ENCODE measurements around the gene GOLT1A. TPM values are rescaled to one million over a fixed set of nuclear protein-coding genes. Genes with fewer than 3 reads are reported as not detected.

GOLT1A gene
- total RNA-seq: not detected
- polyA plus RNA-seq: 1 to 10 TPM in 1 of 3 donors, under 1 TPM in 2; 0.30 to 7.1 (median 0.37) TPM
- long read RNA-seq, donor 1: 0 reads
- long read RNA-seq, donor 2: 0 reads

GRCh38 chr1:204213668-204214662 is at the start of gene GOLT1A:
GOLT1A (minus strand) TSS chr1:204213988; CDS start chr1:204213906, 82 bp downstream.
- WGBS, 3 donors: 9 to 11% (median 10%) methylated on average over 40 to 41 of the region's 41 CpGs
- intact Hi-C loops (cut with DNase I): loop anchor here in 1 of 2 donors (1.0 kb wide), 1 partner anchor 149 kb away; no protein-coding TSS in a partner anchor
- peak within 1 kb of the TSS; percentile 38 for H3K4me3 ChIP-seq

GRCh38 chr1:204263254-204263910 is 49.6 kb upstream of the GOLT1A start:
- Histone ChIP-seq H3K9me3 (no peaks in the 10 kb centered on the region), H3K36me3 (ENCODE audit: insufficient read depth in 1 of 2, low read depth in 1 of 2) (no peaks in the 10 kb centered on the region), H3K4me3 (no peak overlapping the region), H3K27ac (no peak overlapping the region), H3K27me3 (ENCODE audit: insufficient read depth in 3 of 3, low read length in 2 of 3) (no peaks in the 10 kb centered on the region), H3K4me1 (no peaks in the 10 kb centered on the region)
- ATAC-seq (no peak), DNase-seq (peak in 1 of 2 donors; percentile 62)
- WGBS, 3 donors: 36 to 48% (median 40%) methylated on average over 13 of the region's 13 CpGs
- intact Hi-C loops (cut with DNase I): no loop called here
- TF ChIP-seq CTCF (IDR thresholded peaks at IDR 0.05): no peak

More at GRCh38 chr1:204213668-204214662, at the start of gene GOLT1A:
- DNase-seq (peak; percentile 56 to 82), ATAC-seq (peak; percentile 69 to 76 (median 73))
- Histone ChIP-seq H3K36me3 (ENCODE audit: insufficient read depth in 1 of 2, low read depth in 1 of 2) (no peaks in the 10 kb centered on the region), H3K4me1 (no peaks in the 10 kb centered on the region), H3K9me3 (no peaks in the 10 kb centered on the region), H3K27me3 (ENCODE audit: insufficient read depth in 3 of 3, low read length in 2 of 3) (peaks cover 0 to 35% (median 2%) of the 10 kb centered on the region in 3 donors), H3K27ac (no peak within 1 kb of the TSS)
- TF ChIP-seq CTCF (IDR thresholded peaks at IDR 0.05): peak; percentile 54

GRCh38 chr1:204262506-204263253 is 48.9 kb upstream of the GOLT1A start:
- no peak for TF ChIP-seq CTCF (IDR thresholded peaks at IDR 0.05)
- no peak for ATAC-seq
- no peaks in the 10 kb centered on the region for H3K4me1 ChIP-seq
- no peak overlapping the region for H3K4me3 ChIP-seq
- intact Hi-C loops (cut with DNase I): no loop called here
- H3K27me3 ChIP-seq (ENCODE audit: insufficient read depth in 3 of 3, low read length in 2 of 3): no peaks in the 10 kb centered on the region
- no peak for DNase-seq
- H3K36me3 ChIP-seq (ENCODE audit: insufficient read depth in 1 of 2, low read depth in 1 of 2): no peaks in the 10 kb centered on the region
- WGBS, 3 donors: 73 to 81% (median 78%) methylated on average over 13 of the region's 13 CpGs
- H3K27ac ChIP-seq: no peak overlapping the region
- H3K9me3 ChIP-seq: no peaks in the 10 kb centered on the region

GRCh38 chr1:204261746-204262505 is 48.1 kb upstream of the GOLT1A start:
- no peak for ATAC-seq

More at GRCh38 chr1:204261746-204262505, 48.1 kb upstream of the GOLT1A start:
- DNase-seq: no peak
- intact Hi-C loops (cut with DNase I): no loop called here
- Histone ChIP-seq H3K27ac (no peak overlapping the region), H3K9me3 (no peaks in the 10 kb centered on the region), H3K36me3 (ENCODE audit: insufficient read depth in 1 of 2, low read depth in 1 of 2) (no peaks in the 10 kb centered on the region), H3K4me3 (no peak overlapping the region), H3K27me3 (ENCODE audit: insufficient read depth in 3 of 3, low read length in 2 of 3) (no peaks in the 10 kb centered on the region), H3K4me1 (no peaks in the 10 kb centered on the region)
- no peak for TF ChIP-seq CTCF (IDR thresholded peaks at IDR 0.05)
- WGBS, 3 donors: 73 to 90% (median 76%) methylated on average over 13 of the region's 13 CpGs

Data from psoas muscle (tissue), 8 donors.